GM12878 (cell line): ENCODE data around the gene TTYH1. TPM values are rescaled to one million over a fixed set of nuclear protein-coding genes. Genes with fewer than 3 reads are reported as not detected.

Source experiments
- ATF3 ChIP-seq: IDR thresholded peaks from 2 replicates; pipeline ENCODE4 v1.6.1; 2011; ENCODE audit warnings: low read depth, mild to moderate bottlenecking, low read length, moderate library complexity, borderline replicate concordance; ENCODE audit errors: extremely low read depth
- CHD4 ChIP-seq: fragments of 200-600 bp; sonication (generic); IDR thresholded peaks from 2 replicates; pipeline ENCODE4 v1.6.1; 2016; ENCODE audit warnings: mild to moderate bottlenecking
- EED ChIP-seq: sonication (generic); IDR thresholded peaks from 2 replicates; pipeline ENCODE4 v1.6.1; 2016; ENCODE audit warnings: antibody characterized with exemption, low read depth
- LARP7 ChIP-seq: fragments of 450-650 bp; IDR thresholded peaks from 2 replicates; pipeline ENCODE4 v1.6.1; 2017; ENCODE audit warnings: mild to moderate bottlenecking
- MYB ChIP-seq: fragments of 150-350 bp; IDR thresholded peaks from 2 replicates; pipeline ENCODE4 v1.6.1; 2014; ENCODE audit warnings: mild to moderate bottlenecking, low read depth, low read length, borderline replicate concordance
- NRF1 ChIP-seq: conservative IDR thresholded peaks from 2 replicates; pipeline ENCODE4 v1.6.1; 2011; ENCODE audit warnings: mild to moderate bottlenecking, low read depth, low read length, improper control_type of control experiment
- PAX5 ChIP-seq: IDR thresholded peaks from 2 replicates; pipeline ENCODE4 v1.6.1; 2011; ENCODE audit warnings: low read depth, low read length, borderline replicate concordance
- REST ChIP-seq: IDR thresholded peaks from 2 replicates; pipeline ENCODE4 v1.6.1; 2012; ENCODE audit warnings: mild to moderate bottlenecking, low read depth, low read length
- SKIL ChIP-seq: fragments of 450-650 bp; IDR thresholded peaks from 2 replicates; pipeline ENCODE4 v1.6.1; 2017; ENCODE audit warnings: mild to moderate bottlenecking, low read depth, inconsistent platforms; ENCODE audit not compliant: poor library complexity, severe bottlenecking
- YBX1 ChIP-seq: fragments of 450-650 bp; IDR thresholded peaks from 2 replicates; pipeline ENCODE4 v1.6.1; 2016; ENCODE audit warnings: antibody characterized with exemption
- ZBED1 ChIP-seq: IDR thresholded peaks from 2 replicates; pipeline ENCODE4 v1.6.1; 2016; ENCODE audit warnings: borderline replicate concordance
- ZNF24 ChIP-seq: fragments of 450-650 bp; IDR thresholded peaks from 2 replicates; pipeline ENCODE4 v1.6.1; 2017; ENCODE audit warnings: antibody characterized with exemption, mild to moderate bottlenecking
- polyA plus RNA-seq, 11 experiments: library from polyadenylated mRNA; depleted of rRNA in 4 of 11; unstranded in 6 of 11; stranded (reverse) in 5 of 11; fragments of >200 nt; fragmentation: Nextera tagmentation in 4 of 11; fragmentation: Illumina TruSeq in 1 of 11; extraction: Ambion mirVana in 4 of 11; extraction: Trizol in 1 of 11; gene quantifications; 1 replicate in 1 of 11; 2 replicates in 10 of 11; pipeline versions ENCODE4 v1.2.1 to v1.2.3, GENCODE V29; 2011 to 2016; ENCODE audit warnings: inconsistent platforms in 2 of 11, missing spikeins in 2 of 11, low read depth in 1 of 11
- total RNA-seq, 4 experiments: library from RNA; depleted of rRNA in 3 of 4; stranded (reverse); fragments of >200 nt in 3 of 4; fragmentation: Illumina TruSeq in 1 of 4; extraction: Trizol in 1 of 4; gene quantifications; 2 replicates each; pipeline versions ENCODE4 v1.2.1 to v1.2.3, GENCODE V29; 2013 to 2021

Gene TTYH1
- total and polyA plus RNA-seq, 10 of the 15 experiments (the other 5 are each of a cell fraction or from before 2014, with no cell fraction given): 0.01 to 0.36 (median 0.09) TPM; not detected in 3

GRCh38 chr19:54464630-54465425 lies 49.6 kb downstream of the TTYH1 start (continued):
- no peak for TF ChIP-seq REST
- TF ChIP-seq PAX5: no peak; the same call in 1 of the 2 replicates
- TF ChIP-seq ATF3: no peak
- TF ChIP-seq CHD4: no peak
- no peak for TF ChIP-seq SKIL
- no peak for TF ChIP-seq EED
- no peak for TF ChIP-seq ZNF24
- no peak for TF ChIP-seq YBX1
- no peak for TF ChIP-seq MYB
- no peak for TF ChIP-seq NRF1
- TF ChIP-seq ZBED1: no peak
- peak; percentile 65; the same call in 1 of the 2 replicates for TF ChIP-seq LARP7
